CD4-positive, CD25-positive, alpha-beta regulatory T cell (primary cell): ENCODE data around the gene KCNK1. TPM values are rescaled to one million over a fixed set of nuclear protein-coding genes. Genes with fewer than 3 reads are reported as not detected.

Experiments used
- ATAC-seq, 2 donors: fragments of 150-1000 bp; cut with Tn5 transposase; one replicate each; pipeline ENCODE4 v1.10.0; 2021; ENCODE audit warnings: low read depth in 2 of 2, moderate number of reproducible peaks in 2 of 2, moderate library complexity in 1 of 2
- DNase-seq, 3 donors: peaks; one replicate each; pipeline versions ENCODE4 v3.0.0 to v3.0.0-alpha.2; 2012 to 2022; ENCODE audit warnings: mixed read lengths in 1 of 3
- H3K27ac ChIP-seq: one replicate; pipeline ENCODE4 v1.7.0; 2013; ENCODE audit warnings: mild to moderate bottlenecking, low read length; ENCODE audit not compliant: insufficient read depth, poor library complexity, severe bottlenecking
- H3K27me3 ChIP-seq: one replicate; pipeline ENCODE4 v1.7.0; 2013; ENCODE audit warnings: low read length; ENCODE audit not compliant: control insufficient read depth, insufficient read depth
- H3K36me3 ChIP-seq: one replicate; pipeline ENCODE4 v1.7.0; 2013; ENCODE audit warnings: mild to moderate bottlenecking, low read length, moderate library complexity; ENCODE audit not compliant: control insufficient read depth, insufficient read depth
- H3K4me1 ChIP-seq: 2 replicates; pipeline ENCODE4 v1.7.0; 2013; ENCODE audit warnings: mild to moderate bottlenecking, low read length; ENCODE audit not compliant: insufficient read depth, control insufficient read depth, poor library complexity, severe bottlenecking
- H3K4me3 ChIP-seq: one replicate; pipeline ENCODE4 v1.7.0; 2013; ENCODE audit warnings: low read depth, mild to moderate bottlenecking, low read length, moderate library complexity
- H3K9me3 ChIP-seq, 2 experiments: 1 replicate in 1 of 2; 2 replicates in 1 of 2; pipeline ENCODE4 v1.7.0; 2013; ENCODE audit warnings: low read length in 2 of 2, mild to moderate bottlenecking in 1 of 2, moderate library complexity in 1 of 2; ENCODE audit not compliant: control insufficient read depth in 2 of 2
- H3K27ac Mint-ChIP-seq, 3 donors: one replicate each; pipeline ENCODE4 v1.8.0; 2020 to 2022; ENCODE audit warnings: mild to moderate bottlenecking in 3 of 3, mixed read lengths in 3 of 3, moderate library complexity in 2 of 3
- H3K27me3 Mint-ChIP-seq: one replicate; pipeline ENCODE4 v1.8.0; 2022; ENCODE audit warnings: mild to moderate bottlenecking, mixed read lengths
- H3K36me3 Mint-ChIP-seq: one replicate; pipeline ENCODE4 v1.8.0; 2020; ENCODE audit warnings: mixed read lengths
- H3K4me1 Mint-ChIP-seq, 4 donors: one replicate each; pipeline ENCODE4 v1.8.0; 2020 to 2022; ENCODE audit warnings: mixed read lengths in 4 of 4, mild to moderate bottlenecking in 1 of 4
- H3K4me3 Mint-ChIP-seq, 4 donors: one replicate each; pipeline ENCODE4 v1.8.0; 2020 to 2022; ENCODE audit warnings: mild to moderate bottlenecking in 4 of 4, mixed read lengths in 4 of 4, moderate library complexity in 3 of 4
- H3K9me3 Mint-ChIP-seq, 7 donors: one replicate each; pipeline ENCODE4 v1.8.0; 2020 to 2022; ENCODE audit warnings: mixed read lengths in 7 of 7, mild to moderate bottlenecking in 3 of 7, moderate library complexity in 2 of 7
- polyA plus RNA-seq, 4 donors: library from polyadenylated mRNA; unstranded; fragments of 300-500 nt; fragmentation: Illumina TruSeq; gene quantifications; one replicate each; pipeline ENCODE4 v1.2.3, GENCODE V29; 2021
- total RNA-seq: library from RNA; stranded (reverse); gene quantifications from one replicate; pipeline ENCODE4 v1.2.3, GENCODE V29; 2022

KCNK1 gene
- total and polyA plus RNA-seq, 5 donors from 2014 or later = 0.15 to 0.99 (median 0.21) TPM; not detected in 1

- Mint-ChIP-seq H3K27me3 (peaks cover 4% of the 10 kb centered on the region), H3K4me3 (no peak overlapping the region), H3K27ac (no peak overlapping the region), H3K4me1 (no peaks in the 10 kb centered on the region), H3K36me3 (no peaks in the 10 kb centered on the region), H3K9me3 (peaks cover 0 to 3% (median 0%) of the 10 kb centered on the region in 7 donors)
- no peak for DNase-seq
- Histone ChIP-seq H3K9me3 (no peaks in the 10 kb centered on the region), H3K27me3 (no peaks in the 10 kb centered on the region), H3K27ac (no peak overlapping the region), H3K36me3 (no peaks in the 10 kb centered on the region), H3K4me1 (no peaks in the 10 kb centered on the region), H3K4me3 (no peak overlapping the region)
- ATAC-seq = no peak
Measured at GRCh38 chr1:233662575-233663304, 48.8 kb downstream of the KCNK1 start.

GRCh38 chr1:233664253-233664652 is 50.3 kb downstream of the KCNK1 start:
- Mint-ChIP-seq H3K27ac (no peak overlapping the region), H3K36me3 (no peaks in the 10 kb centered on the region), H3K27me3 (peaks cover 4% of the 10 kb centered on the region), H3K9me3 (peaks cover 0 to 5% (median 0%) of the 10 kb centered on the region in 7 donors), H3K4me3 (no peak overlapping the region), H3K4me1 (no peaks in the 10 kb centered on the region)
- Histone ChIP-seq H3K4me1 (no peaks in the 10 kb centered on the region), H3K27ac (no peak overlapping the region), H3K9me3 (no peaks in the 10 kb centered on the region), H3K36me3 (no peaks in the 10 kb centered on the region), H3K4me3 (no peak overlapping the region), H3K27me3 (no peaks in the 10 kb centered on the region)
- ATAC-seq = no peak
- no peak for DNase-seq

GRCh38 chr1:233664804-233665574 is 51.1 kb downstream of the KCNK1 start:
- peaks cover 4% of the 10 kb centered on the region for H3K27me3 Mint-ChIP-seq
- no peak overlapping the region for H3K27ac Mint-ChIP-seq
- no peaks in the 10 kb centered on the region for H3K27me3 ChIP-seq
- peaks cover 0 to 5% (median 0%) of the 10 kb centered on the region in 7 donors for H3K9me3 Mint-ChIP-seq
- DNase-seq (no peak), ATAC-seq (no peak)
- no peak overlapping the region for H3K4me3 Mint-ChIP-seq
- no peaks in the 10 kb centered on the region for H3K9me3 ChIP-seq
- H3K27ac ChIP-seq = no peak overlapping the region
- H3K36me3 ChIP-seq = no peaks in the 10 kb centered on the region
- H3K4me1 Mint-ChIP-seq = no peaks in the 10 kb centered on the region
- H3K4me1 ChIP-seq = no peaks in the 10 kb centered on the region
- no peak overlapping the region for H3K4me3 ChIP-seq
- H3K36me3 Mint-ChIP-seq = no peaks in the 10 kb centered on the region

GRCh38 chr1:233665575-233666270 is 51.8 kb downstream of the KCNK1 start:
- peaks cover 4% of the 10 kb centered on the region for H3K27me3 Mint-ChIP-seq
- H3K4me1 Mint-ChIP-seq = no peaks in the 10 kb centered on the region
- peaks cover 0 to 5% (median 0%) of the 10 kb centered on the region in 7 donors for H3K9me3 Mint-ChIP-seq
- Histone ChIP-seq H3K36me3 (no peaks in the 10 kb centered on the region), H3K4me1 (no peaks in the 10 kb centered on the region), H3K27ac (no peak overlapping the region), H3K9me3 (no peaks in the 10 kb centered on the region), H3K27me3 (no peaks in the 10 kb centered on the region), H3K4me3 (no peak overlapping the region)
- ATAC-seq (no peak), DNase-seq (no peak)
- no peak overlapping the region for H3K27ac Mint-ChIP-seq
- H3K36me3 Mint-ChIP-seq = no peaks in the 10 kb centered on the region
- no peak overlapping the region for H3K4me3 Mint-ChIP-seq

- Histone ChIP-seq H3K27ac (no peak overlapping the region), H3K27me3 (no peaks in the 10 kb centered on the region), H3K36me3 (no peaks in the 10 kb centered on the region), H3K9me3 (no peaks in the 10 kb centered on the region), H3K4me1 (no peaks in the 10 kb centered on the region), H3K4me3 (no peak overlapping the region)
- H3K9me3 Mint-ChIP-seq = peaks cover 0 to 5% (median 0%) of the 10 kb centered on the region in 7 donors
- no peak overlapping the region for H3K4me3 Mint-ChIP-seq
- no peaks in the 10 kb centered on the region for H3K27me3 Mint-ChIP-seq
- no peaks in the 10 kb centered on the region for H3K36me3 Mint-ChIP-seq
- no peak overlapping the region for H3K27ac Mint-ChIP-seq
- H3K4me1 Mint-ChIP-seq = no peaks in the 10 kb centered on the region
- ATAC-seq = no peak
- DNase-seq = no peak
Measured at GRCh38 chr1:233667741-233668140, 53.8 kb downstream of the KCNK1 start.

DNA sequence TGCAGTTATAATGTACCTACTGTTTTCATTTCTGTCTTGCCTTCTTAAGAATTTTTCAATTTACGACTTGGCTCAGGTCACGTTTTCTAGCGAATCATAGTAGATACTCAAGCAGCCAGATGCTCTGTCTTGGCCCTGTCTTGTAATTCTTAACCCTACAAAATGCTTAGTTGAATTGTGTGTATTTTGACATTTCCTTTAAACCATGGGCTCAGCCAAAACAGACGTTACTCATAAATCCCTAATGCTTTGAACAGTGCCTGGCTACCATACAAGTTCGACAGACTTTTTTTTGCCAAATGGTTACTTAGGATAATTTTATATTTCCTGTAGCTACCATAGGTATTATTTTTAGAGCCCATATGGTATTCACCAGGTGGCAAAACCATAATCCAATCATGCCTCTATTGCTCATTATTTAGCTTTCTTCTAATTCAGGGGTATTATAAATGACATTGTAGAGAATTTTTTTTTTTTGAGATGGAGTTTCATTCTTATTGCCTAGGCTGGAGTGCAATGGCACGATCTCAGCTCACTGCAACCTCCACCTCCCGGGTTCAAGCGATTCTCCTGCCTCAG is 54.3 kb downstream of the KCNK1 start:
- no peak for ATAC-seq
- Histone ChIP-seq H3K4me1 (no peaks in the 10 kb centered on the region), H3K36me3 (no peaks in the 10 kb centered on the region), H3K4me3 (no peak overlapping the region), H3K27me3 (no peaks in the 10 kb centered on the region), H3K27ac (no peak overlapping the region), H3K9me3 (no peaks in the 10 kb centered on the region)
- Mint-ChIP-seq H3K27ac (no peak overlapping the region), H3K27me3 (no peaks in the 10 kb centered on the region), H3K36me3 (no peaks in the 10 kb centered on the region), H3K4me1 (no peaks in the 10 kb centered on the region), H3K9me3 (peaks cover 0 to 5% (median 0%) of the 10 kb centered on the region in 7 donors), H3K4me3 (no peak overlapping the region)
- DNase-seq = no peak

DNA sequence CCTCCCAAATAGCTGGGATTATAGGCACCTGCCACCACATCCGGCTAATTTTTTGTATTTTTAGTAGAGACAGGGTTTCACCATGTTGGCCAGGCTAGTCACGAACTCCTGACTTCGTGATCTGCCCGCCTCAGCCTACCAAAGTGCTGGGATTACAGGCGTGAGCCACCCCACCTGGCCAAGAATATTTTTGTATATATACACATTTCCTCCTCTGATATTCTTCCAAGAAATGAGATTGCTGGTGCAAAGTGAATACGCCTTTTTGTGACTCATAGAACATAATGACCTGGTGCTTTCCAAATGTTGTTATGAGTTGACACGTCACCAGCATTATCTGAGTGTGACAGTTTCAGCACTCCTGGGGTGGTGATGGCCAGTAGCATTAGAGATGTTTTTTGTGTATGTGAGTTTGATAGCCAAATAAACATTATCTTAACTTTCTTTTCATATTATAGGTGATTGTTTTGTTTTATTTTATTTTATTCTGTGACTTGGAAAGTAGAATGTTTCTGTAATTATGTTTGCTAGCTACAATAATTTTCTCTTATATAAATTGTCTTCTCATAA is 54.9 kb downstream of the KCNK1 start:
- no peaks in the 10 kb centered on the region for H3K36me3 ChIP-seq
- no peak for ATAC-seq
- H3K27me3 ChIP-seq = no peaks in the 10 kb centered on the region
- no peaks in the 10 kb centered on the region for H3K4me1 ChIP-seq
- H3K27me3 Mint-ChIP-seq = no peaks in the 10 kb centered on the region
- no peak overlapping the region for H3K4me3 ChIP-seq
- no peaks in the 10 kb centered on the region for H3K9me3 ChIP-seq
- H3K36me3 Mint-ChIP-seq = no peaks in the 10 kb centered on the region
- H3K27ac Mint-ChIP-seq = no peak overlapping the region
- H3K9me3 Mint-ChIP-seq = peaks cover 0 to 5% (median 0%) of the 10 kb centered on the region in 7 donors
- DNase-seq = peak in 1 of 3 donors; percentile 40
- H3K27ac ChIP-seq = no peak overlapping the region
- H3K4me1 Mint-ChIP-seq = no peaks in the 10 kb centered on the region
- no peak overlapping the region for H3K4me3 Mint-ChIP-seq
